Caco-2 (cell line): ENCODE results near the gene GSDMA. TPM values are rescaled to one million over a fixed set of nuclear protein-coding genes. Genes with fewer than 3 reads are reported as not detected.
"Not testable (repeated sequence)": the region's sequence is repeated elsewhere in the genome, so short reads cannot be mapped to it uniquely, and the experiment has no call there.

ENCODE experiments used
- BruUV-seq: library from RNA; stranded (reverse); fragments of 400-500 nt; replicated peaks from 2 replicates; lab custom pipeline; 2021; lab: Mats Ljungman, UMichigan
- CTCF ChIA-PET: fragments of 300-600 bp; sonication (Branson Sonifier 250); formaldehyde crosslinking; loops from one replicate; lab custom pipeline; 2022; ENCODE audit warnings: antibody characterized with exemption; lab: Charles Lee
- POLR2A ChIA-PET: fragments of 300-600 bp; sonication (Branson Sonifier 250); formaldehyde crosslinking; loops from one replicate; lab custom pipeline; 2022; ENCODE audit warnings: antibody characterized with exemption; lab: Charles Lee
- DNase-seq, 2 experiments: peaks; one replicate each; pipeline versions ENCODE4 v3.0.0 to v3.0.0-alpha.2; 2020 to 2022
- H3K27me3 ChIP-seq: replicated peaks from 2 replicates; pipeline ENCODE4 v1.6.0; 2011; ENCODE audit warnings: low read length; ENCODE audit not compliant: control insufficient read depth, insufficient read depth
- H3K36me3 ChIP-seq: 2 replicates; pipeline ENCODE4 v1.5.1; 2011; ENCODE audit warnings: low read length; ENCODE audit not compliant: control insufficient read depth, insufficient read depth
- H3K4me1 ChIP-seq: fragments of 250-450 bp; sonication (Bioruptor Pico); 2 replicates; pipeline ENCODE4 v1.5.1; 2020; ENCODE audit warnings: mild to moderate bottlenecking
- H3K4me3 ChIP-seq: 2 replicates; pipeline ENCODE4 v1.5.1; 2011; ENCODE audit warnings: low read depth, mild to moderate bottlenecking, control low read depth, low read length
- H3K9me3 ChIP-seq: fragments of 250-450 bp; sonication (Bioruptor Pico); 2 replicates; pipeline ENCODE4 v1.5.1; 2020; ENCODE audit warnings: mild to moderate bottlenecking, moderate library complexity
- H3K27ac Mint-ChIP-seq: one replicate; pipeline ENCODE4 v1.8.0; 2022; ENCODE audit warnings: mixed read lengths; ENCODE audit not compliant: unreplicated experiment
- H3K27me3 Mint-ChIP-seq: one replicate; pipeline ENCODE4 v1.8.0; 2022; ENCODE audit warnings: mixed read lengths; ENCODE audit not compliant: insufficient read depth, unreplicated experiment
- H3K36me3 Mint-ChIP-seq: one replicate; pipeline ENCODE4 v1.8.0; 2022; ENCODE audit warnings: mild to moderate bottlenecking, mixed read lengths; ENCODE audit not compliant: insufficient read depth, unreplicated experiment
- H3K4me1 Mint-ChIP-seq: one replicate; pipeline ENCODE4 v1.8.0; 2022; ENCODE audit warnings: low read depth, mixed read lengths; ENCODE audit not compliant: unreplicated experiment
- H3K4me3 Mint-ChIP-seq: one replicate; pipeline ENCODE4 v1.8.0; 2022; ENCODE audit warnings: mild to moderate bottlenecking, moderate library complexity, mixed read lengths; ENCODE audit not compliant: unreplicated experiment
- H3K9me3 Mint-ChIP-seq: one replicate; pipeline ENCODE4 v1.8.0; 2022; ENCODE audit warnings: mixed read lengths; ENCODE audit not compliant: unreplicated experiment
- CTCF ChIP-seq, 2 experiments: fragments of 200-600 bp in 1 of 2; IDR thresholded peaks; 1 replicate in 1 of 2; 2 replicates in 1 of 2; pipeline versions ENCODE4 v1.5.1 to v1.8.0; 2011 to 2022; ENCODE audit warnings: antibody characterized with exemption in 1 of 2, control low read depth in 1 of 2, inconsistent platforms in 1 of 2, low read depth in 1 of 2, low read length in 1 of 2, mild to moderate bottlenecking in 1 of 2, moderate library complexity in 1 of 2; ENCODE audit not compliant: insufficient read depth in 1 of 2, severe bottlenecking in 1 of 2, unreplicated experiment in 1 of 2
- intact Hi-C: fragments of 100-400 bp; cut with micrococcal nuclease; formaldehyde crosslinking; loops from one replicate; pipeline ENCODE4 v1.10.0; 2022; ENCODE audit not compliant: unreplicated experiment
- total RNA-seq: library from RNA; stranded (reverse); gene quantifications from 2 replicates; pipeline ENCODE4 v1.2.3, GENCODE V29; 2022

The GSDMA gene
- total RNA-seq, 1 experiment from 2014 or later = not detected

- intact Hi-C loops = no loop called here
- Mint-ChIP-seq H3K27ac (no peak overlapping the region), H3K4me3 (no peak overlapping the region), H3K9me3 (no peaks in the 10 kb centered on the region), H3K27me3 (no peaks in the 10 kb centered on the region), H3K36me3 (no peaks in the 10 kb centered on the region), H3K4me1 (peaks cover 4% of the 10 kb centered on the region)
- TF ChIP-seq CTCF (IDR thresholded peaks at IDR 0.05; ENCODE audit: insufficient read depth in 1 of 2, low read depth in 1 of 2, low read length in 1 of 2, severe bottlenecking in 1 of 2, unreplicated experiment in 1 of 2) = no peak
- Histone ChIP-seq H3K36me3 (no peaks in the 10 kb centered on the region), H3K4me3 (no peak overlapping the region), H3K9me3 (no peaks in the 10 kb centered on the region), H3K4me1 (no peaks in the 10 kb centered on the region), H3K27me3 (no peaks in the 10 kb centered on the region; the same call in none of the 2 replicates)
- BruUV-seq = no TSS peak
- ChIA-PET CTCF (no interaction called here), POLR2A (no interaction called here)
- no peak for DNase-seq
Measured at GRCh38 chr17:39944393-39944711, 18.5 kb upstream of the GSDMA start.

GRCh38 chr17:39946551-39947330 lies 16.1 kb upstream of the GSDMA start:
- POLR2A ChIA-PET = no interaction called here
- Mint-ChIP-seq H3K9me3 (no peaks in the 10 kb centered on the region), H3K36me3 (no peaks in the 10 kb centered on the region), H3K4me3 (no peak overlapping the region), H3K27ac (no peak overlapping the region), H3K4me1 (peaks cover 4% of the 10 kb centered on the region), H3K27me3 (no peaks in the 10 kb centered on the region)
- DNase-seq = no peak
- no peaks in the 10 kb centered on the region for H3K9me3 ChIP-seq
- TF ChIP-seq CTCF (IDR thresholded peaks at IDR 0.05; ENCODE audit: insufficient read depth in 1 of 2, low read depth in 1 of 2, low read length in 1 of 2, severe bottlenecking in 1 of 2, unreplicated experiment in 1 of 2) = no peak
- BruUV-seq = no TSS peak
- H3K4me1 ChIP-seq = no peaks in the 10 kb centered on the region
- CTCF ChIA-PET = no interaction called here
- intact Hi-C loops = no loop called here
- no peaks in the 10 kb centered on the region; the same call in none of the 2 replicates for H3K27me3 ChIP-seq
- H3K36me3 ChIP-seq = no peaks in the 10 kb centered on the region
- no peak overlapping the region for H3K4me3 ChIP-seq

GRCh38 chr17:39948489-39948828 lies 14.3 kb upstream of the GSDMA start:
- peaks cover 12% of the 10 kb centered on the region for H3K4me1 Mint-ChIP-seq
- H3K9me3 Mint-ChIP-seq, H3K9me3 ChIP-seq, H3K4me1 ChIP-seq, POLR2A ChIA-PET, H3K27me3 Mint-ChIP-seq, H3K36me3 Mint-ChIP-seq, H3K27me3 ChIP-seq, H3K27ac Mint-ChIP-seq, DNase-seq, CTCF ChIA-PET, H3K4me3 ChIP-seq, intact Hi-C loops, H3K36me3 ChIP-seq, H3K4me3 Mint-ChIP-seq, BruUV-seq: not testable (repeated sequence)
